Erythroblast (primary cell): ENCODE data around the gene CELSR2.

ENCODE experiments used
- GATA1 ChIP-seq: IDR thresholded peaks from 2 replicates; pipeline ENCODE4 v1.6.1; 2011; ENCODE audit warnings: low read depth, mild to moderate bottlenecking, control low read depth, low read length, moderate library complexity
- POLR2A ChIP-seq: IDR thresholded peaks from 2 replicates; pipeline ENCODE4 v1.6.1; 2011; ENCODE audit warnings: mild to moderate bottlenecking, low read length

DNA sequence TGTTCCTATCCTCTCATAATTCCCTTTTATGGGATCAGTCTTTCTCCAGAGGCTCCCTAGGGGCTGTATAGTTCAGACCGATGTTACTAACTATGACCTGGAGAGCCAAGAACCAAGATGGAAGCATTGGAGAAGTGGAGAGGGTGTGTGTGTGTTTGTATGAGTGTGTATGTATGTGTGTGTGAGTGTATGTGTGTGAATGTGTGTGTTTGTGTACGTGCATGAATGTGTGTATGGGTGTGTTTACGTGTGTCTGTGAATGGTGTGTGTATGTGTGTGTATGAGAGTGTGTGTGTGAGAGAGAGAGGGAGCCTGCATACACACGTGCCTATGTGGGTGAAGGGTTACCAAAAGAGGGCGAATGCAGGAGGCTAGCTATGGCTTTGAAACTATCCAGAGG, 52.5 kb downstream of the CELSR2 start:
- TF ChIP-seq POLR2A (no peak), GATA1 (no peak)
